Mesothelial cell of epicardium (in vitro differentiated cells): ENCODE measurements around the gene PXYLP1. TPM values are rescaled to one million over a fixed set of nuclear protein-coding genes. Genes with fewer than 3 reads are reported as not detected.

ENCODE experiments used
- DNase-seq, 2 experiments: peaks; one replicate each; pipeline ENCODE4 v3.0.0; 2021; ENCODE audit warnings: low spot score in 2 of 2; ENCODE audit not compliant: unreplicated experiment in 2 of 2
- H3K27ac Mint-ChIP-seq: 2 replicates; pipeline ENCODE4 v1.8.0; 2021; ENCODE audit warnings: mixed read lengths
- H3K27me3 Mint-ChIP-seq: 2 replicates; pipeline ENCODE4 v1.8.0; 2021; ENCODE audit warnings: low read depth, mixed read lengths
- H3K36me3 Mint-ChIP-seq: 2 replicates; pipeline ENCODE4 v1.8.0; 2021; ENCODE audit warnings: mixed read lengths
- H3K4me1 Mint-ChIP-seq: 2 replicates; pipeline ENCODE4 v1.8.0; 2021; ENCODE audit warnings: mixed read lengths
- H3K4me3 Mint-ChIP-seq: 2 replicates; pipeline ENCODE4 v1.8.0; 2021; ENCODE audit warnings: mild to moderate bottlenecking, moderate library complexity, mixed read lengths
- H3K9me3 Mint-ChIP-seq: 2 replicates; pipeline ENCODE4 v1.8.0; 2021; ENCODE audit warnings: mixed read lengths
- total RNA-seq: library from RNA; stranded (reverse); gene quantifications from 3 replicates; pipeline ENCODE4 v1.2.1, GENCODE V29; 2021
- TF ChIP-seq, protein P1 (sequence below): fragments of 200-600 bp; sonication (generic); IDR thresholded peaks from one replicate; pipeline ENCODE4 v1.5.0; 2021; ENCODE audit warnings: antibody characterized with exemption; ENCODE audit not compliant: unreplicated experiment

Gene PXYLP1
- total RNA-seq, 1 donor from 2014 or later: 40.5 TPM

DNA sequence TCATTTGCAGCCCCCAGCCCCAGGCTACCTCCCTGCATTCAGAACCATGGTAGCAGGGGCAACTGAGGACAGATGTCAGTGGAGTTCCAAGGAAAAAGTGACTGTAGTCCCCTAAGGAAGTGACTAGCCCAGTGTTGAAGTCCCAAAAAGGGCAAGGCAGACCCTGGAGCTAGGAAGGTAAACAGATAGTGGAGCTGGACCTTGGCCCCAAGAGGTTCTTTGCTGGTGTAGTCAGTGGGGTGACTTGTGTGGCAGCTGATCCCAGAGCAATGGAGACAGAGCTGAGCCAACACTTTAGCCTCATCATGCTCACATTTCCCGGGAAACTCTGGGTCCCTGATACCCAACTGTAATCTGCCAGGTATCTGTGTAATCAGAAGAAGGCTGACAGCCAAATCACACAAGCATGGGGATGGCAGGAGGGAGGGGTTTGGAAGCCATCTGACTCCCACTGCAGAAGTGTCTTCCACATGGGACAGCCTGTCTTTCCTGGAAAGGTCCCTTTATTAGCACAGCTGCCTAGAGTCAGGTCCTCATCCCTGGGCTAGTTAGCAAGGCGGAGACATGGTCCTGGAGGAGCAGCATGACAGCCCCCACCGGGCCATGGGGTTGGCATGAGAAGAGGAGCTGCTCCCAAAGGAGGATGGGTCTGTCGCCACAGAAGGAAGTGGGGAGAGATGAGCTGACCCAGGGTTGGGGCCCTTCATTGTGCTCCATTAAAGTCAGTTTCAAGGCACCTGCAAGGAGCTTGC lies 39.8 kb downstream of the PXYLP1 start:
- H3K9me3 Mint-ChIP-seq: no peaks in the 10 kb centered on the region
- H3K4me3 Mint-ChIP-seq: no peak overlapping the region
- H3K27me3 Mint-ChIP-seq: no peaks in the 10 kb centered on the region
- DNase-seq: no peak
- peaks cover 5% of the 10 kb centered on the region for H3K4me1 Mint-ChIP-seq
- peaks cover 8% of the 10 kb centered on the region for H3K36me3 Mint-ChIP-seq
- TF ChIP-seq, protein P1, sequence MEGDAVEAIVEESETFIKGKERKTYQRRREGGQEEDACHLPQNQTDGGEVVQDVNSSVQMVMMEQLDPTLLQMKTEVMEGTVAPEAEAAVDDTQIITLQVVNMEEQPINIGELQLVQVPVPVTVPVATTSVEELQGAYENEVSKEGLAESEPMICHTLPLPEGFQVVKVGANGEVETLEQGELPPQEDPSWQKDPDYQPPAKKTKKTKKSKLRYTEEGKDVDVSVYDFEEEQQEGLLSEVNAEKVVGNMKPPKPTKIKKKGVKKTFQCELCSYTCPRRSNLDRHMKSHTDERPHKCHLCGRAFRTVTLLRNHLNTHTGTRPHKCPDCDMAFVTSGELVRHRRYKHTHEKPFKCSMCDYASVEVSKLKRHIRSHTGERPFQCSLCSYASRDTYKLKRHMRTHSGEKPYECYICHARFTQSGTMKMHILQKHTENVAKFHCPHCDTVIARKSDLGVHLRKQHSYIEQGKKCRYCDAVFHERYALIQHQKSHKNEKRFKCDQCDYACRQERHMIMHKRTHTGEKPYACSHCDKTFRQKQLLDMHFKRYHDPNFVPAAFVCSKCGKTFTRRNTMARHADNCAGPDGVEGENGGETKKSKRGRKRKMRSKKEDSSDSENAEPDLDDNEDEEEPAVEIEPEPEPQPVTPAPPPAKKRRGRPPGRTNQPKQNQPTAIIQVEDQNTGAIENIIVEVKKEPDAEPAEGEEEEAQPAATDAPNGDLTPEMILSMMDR: no peak
- H3K27ac Mint-ChIP-seq: no peak overlapping the region

- no peak overlapping the region for H3K4me3 Mint-ChIP-seq
- H3K36me3 Mint-ChIP-seq: peaks cover 8% of the 10 kb centered on the region
- peaks cover 5% of the 10 kb centered on the region for H3K4me1 Mint-ChIP-seq
- H3K27ac Mint-ChIP-seq: no peak overlapping the region
- no peaks in the 10 kb centered on the region for H3K9me3 Mint-ChIP-seq
- TF ChIP-seq, protein P1: no peak
- H3K27me3 Mint-ChIP-seq: no peaks in the 10 kb centered on the region
- DNase-seq: no peak
Observed at GRCh38 chr3:141272906-141273662, 41.5 kb downstream of the PXYLP1 start.

DNA sequence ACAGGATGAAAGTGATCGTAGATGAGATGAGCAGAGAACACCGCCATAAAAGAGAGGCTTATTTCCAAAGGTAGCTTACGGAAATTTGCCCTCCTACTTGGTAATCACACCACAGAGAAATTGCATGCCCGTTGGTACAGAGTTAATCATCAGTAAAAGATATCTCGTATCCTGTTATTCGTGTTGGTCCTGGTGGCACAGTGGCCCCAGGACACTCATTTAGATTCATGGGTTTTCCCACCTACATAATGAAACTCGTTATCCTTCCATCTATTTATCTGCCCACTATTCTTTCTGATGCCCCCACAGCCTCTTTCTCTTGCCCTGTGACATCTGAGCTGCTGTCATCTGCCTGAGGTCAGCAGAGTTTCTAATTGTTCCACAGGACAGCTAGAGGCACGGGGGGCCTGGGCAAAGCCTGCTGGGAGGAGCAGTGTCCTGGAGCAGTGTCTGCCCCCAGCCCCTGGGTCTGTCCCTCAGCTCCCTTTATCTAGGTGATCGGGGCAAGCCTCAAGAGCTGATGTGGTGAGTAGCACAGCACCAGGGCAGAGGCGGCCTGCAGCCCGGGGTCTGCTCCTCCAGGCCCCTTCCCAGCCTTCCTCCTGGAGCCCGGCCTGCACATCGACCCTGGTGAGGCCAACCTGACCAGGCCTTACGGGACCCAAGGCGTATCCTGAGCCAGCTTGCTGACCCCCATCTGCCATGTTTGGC lies 42.2 kb downstream of the PXYLP1 start:
- TF ChIP-seq, protein P1: no peak
- Mint-ChIP-seq H3K4me1 (peaks cover 5% of the 10 kb centered on the region), H3K27me3 (no peaks in the 10 kb centered on the region), H3K36me3 (peaks cover 5% of the 10 kb centered on the region), H3K4me3 (no peak overlapping the region), H3K9me3 (no peaks in the 10 kb centered on the region), H3K27ac (no peak overlapping the region)
- no peak for DNase-seq

- H3K36me3 Mint-ChIP-seq: peaks cover 5% of the 10 kb centered on the region
- DNase-seq: no peak
Observed at GRCh38 chr3:141274411-141275031, 42.9 kb downstream of the PXYLP1 start.

GRCh38 chr3:141275032-141275422 lies 43.4 kb downstream of the PXYLP1 start:
- Mint-ChIP-seq H3K9me3 (no peaks in the 10 kb centered on the region), H3K4me1 (peaks cover 8% of the 10 kb centered on the region)
- no peak for DNase-seq

More at GRCh38 chr3:141274411-141275031, 42.9 kb downstream of the PXYLP1 start:
- TF ChIP-seq, protein P1: no peak
- no peak overlapping the region for H3K27ac Mint-ChIP-seq
- H3K27me3 Mint-ChIP-seq: no peaks in the 10 kb centered on the region
- peaks cover 5% of the 10 kb centered on the region for H3K4me1 Mint-ChIP-seq
- H3K4me3 Mint-ChIP-seq: no peak overlapping the region
- no peaks in the 10 kb centered on the region for H3K9me3 Mint-ChIP-seq

More at GRCh38 chr3:141275032-141275422, 43.4 kb downstream of the PXYLP1 start:
- Mint-ChIP-seq H3K4me3 (no peak overlapping the region), H3K27ac (no peak overlapping the region), H3K27me3 (no peaks in the 10 kb centered on the region), H3K36me3 (peaks cover 3% of the 10 kb centered on the region)
- TF ChIP-seq, protein P1: no peak
